Measurements from ENCODE around the gene ELP2. TPM values are rescaled to one million over a fixed set of nuclear protein-coding genes. Genes with fewer than 3 reads are reported as not detected.

ELP2 gene
- total and polyA plus RNA-seq, 9 of the 15 experiments (the other 6 are each of a cell fraction or from before 2014, with no cell fraction given), result 76.8 to 192 (median 140) TPM

DNA sequence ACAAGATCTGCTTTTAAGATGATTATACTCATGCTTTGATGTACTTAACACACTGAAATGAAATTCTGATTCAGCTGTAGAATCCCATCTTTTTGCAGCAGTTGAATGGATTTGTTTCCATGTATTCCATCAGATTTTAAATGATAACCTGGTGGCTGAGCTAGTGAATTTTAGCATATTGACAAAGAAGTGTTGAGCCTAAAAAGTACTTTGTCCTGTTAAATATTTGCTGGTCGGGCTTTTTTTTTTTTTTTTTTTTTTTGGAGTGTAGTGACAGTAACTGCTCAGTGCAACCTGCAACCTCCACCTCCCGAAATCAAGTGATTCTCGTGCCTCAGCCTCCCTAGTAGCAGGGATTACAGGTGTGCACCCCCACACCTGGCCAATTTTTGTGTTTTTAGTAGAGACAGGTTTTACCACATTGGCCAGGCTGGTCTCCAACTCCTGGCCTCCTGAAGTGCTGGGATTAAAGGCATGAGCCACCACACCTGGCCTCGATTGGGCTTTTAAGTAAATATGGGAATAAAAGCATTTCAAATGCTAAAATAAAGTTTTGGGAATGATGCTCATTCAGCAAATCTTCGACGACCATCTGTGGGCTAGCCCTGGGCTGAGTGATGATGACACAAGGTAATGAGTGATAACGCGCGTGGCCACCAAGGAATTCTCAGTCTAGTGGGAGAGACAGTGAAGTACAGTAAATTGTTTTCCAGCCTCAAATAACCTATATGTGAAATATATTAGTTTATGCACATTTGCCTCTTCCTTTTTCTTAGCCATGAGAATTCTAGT lies 2.2 kb downstream of the ELP2 start (continued):
- TF ChIP-seq JUND (IDR thresholded peaks at IDR 0.05; ENCODE audit: borderline replicate concordance, low read depth, low read length), result peak; percentile 18; the same call in 1 of the 2 replicates
- TF ChIP-seq JUND (tag; IDR thresholded peaks at IDR 0.05; ENCODE audit: borderline replicate concordance, low read depth, low read length), result no peak
- peak; percentile 73 for TF ChIP-seq MAFG (tag; conservative IDR thresholded peaks at IDR 0.05)
- no peak for TF ChIP-seq SRF (CRISPR knock-in tag; IDR thresholded peaks at IDR 0.05)
- TF ChIP-seq MEIS2 (IDR thresholded peaks at IDR 0.05; ENCODE audit: partially characterized antibody), result peak; percentile 74
- TF ChIP-seq, protein P1, sequence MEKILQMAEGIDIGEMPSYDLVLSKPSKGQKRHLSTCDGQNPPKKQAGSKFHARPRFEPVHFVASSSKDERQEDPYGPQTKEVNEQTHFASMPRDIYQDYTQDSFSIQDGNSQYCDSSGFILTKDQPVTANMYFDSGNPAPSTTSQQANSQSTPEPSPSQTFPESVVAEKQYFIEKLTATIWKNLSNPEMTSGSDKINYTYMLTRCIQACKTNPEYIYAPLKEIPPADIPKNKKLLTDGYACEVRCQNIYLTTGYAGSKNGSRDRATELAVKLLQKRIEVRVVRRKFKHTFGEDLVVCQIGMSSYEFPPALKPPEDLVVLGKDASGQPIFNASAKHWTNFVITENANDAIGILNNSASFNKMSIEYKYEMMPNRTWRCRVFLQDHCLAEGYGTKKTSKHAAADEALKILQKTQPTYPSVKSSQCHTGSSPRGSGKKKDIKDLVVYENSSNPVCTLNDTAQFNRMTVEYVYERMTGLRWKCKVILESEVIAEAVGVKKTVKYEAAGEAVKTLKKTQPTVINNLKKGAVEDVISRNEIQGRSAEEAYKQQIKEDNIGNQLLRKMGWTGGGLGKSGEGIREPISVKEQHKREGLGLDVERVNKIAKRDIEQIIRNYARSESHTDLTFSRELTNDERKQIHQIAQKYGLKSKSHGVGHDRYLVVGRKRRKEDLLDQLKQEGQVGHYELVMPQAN (IDR thresholded peaks at IDR 0.05; ENCODE audit: borderline replicate concordance), result no peak
- no peak for TF ChIP-seq ZNF41 (CRISPR knock-in tag; conservative IDR thresholded peaks at IDR 0.05)
- TF ChIP-seq GTF2E2 (tag; IDR thresholded peaks at IDR 0.05), result no peak
- TF ChIP-seq TEAD4 (IDR thresholded peaks at IDR 0.05; ENCODE audit: low read length), result peak; percentile 65
- no peak for TF ChIP-seq TEAD4 (CRISPR knock-in tag; IDR thresholded peaks at IDR 0.05; ENCODE audit: borderline replicate concordance)
- TF ChIP-seq, protein P2, sequence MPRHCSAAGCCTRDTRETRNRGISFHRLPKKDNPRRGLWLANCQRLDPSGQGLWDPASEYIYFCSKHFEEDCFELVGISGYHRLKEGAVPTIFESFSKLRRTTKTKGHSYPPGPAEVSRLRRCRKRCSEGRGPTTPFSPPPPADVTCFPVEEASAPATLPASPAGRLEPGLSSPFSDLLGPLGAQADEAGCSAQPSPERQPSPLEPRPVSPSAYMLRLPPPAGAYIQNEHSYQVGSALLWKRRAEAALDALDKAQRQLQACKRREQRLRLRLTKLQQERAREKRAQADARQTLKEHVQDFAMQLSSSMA (CRISPR knock-in tag; IDR thresholded peaks at IDR 0.05), result no peak
- TF ChIP-seq ZNF316 (IDR thresholded peaks at IDR 0.05), result peak; percentile 76
- TF ChIP-seq, protein P3, sequence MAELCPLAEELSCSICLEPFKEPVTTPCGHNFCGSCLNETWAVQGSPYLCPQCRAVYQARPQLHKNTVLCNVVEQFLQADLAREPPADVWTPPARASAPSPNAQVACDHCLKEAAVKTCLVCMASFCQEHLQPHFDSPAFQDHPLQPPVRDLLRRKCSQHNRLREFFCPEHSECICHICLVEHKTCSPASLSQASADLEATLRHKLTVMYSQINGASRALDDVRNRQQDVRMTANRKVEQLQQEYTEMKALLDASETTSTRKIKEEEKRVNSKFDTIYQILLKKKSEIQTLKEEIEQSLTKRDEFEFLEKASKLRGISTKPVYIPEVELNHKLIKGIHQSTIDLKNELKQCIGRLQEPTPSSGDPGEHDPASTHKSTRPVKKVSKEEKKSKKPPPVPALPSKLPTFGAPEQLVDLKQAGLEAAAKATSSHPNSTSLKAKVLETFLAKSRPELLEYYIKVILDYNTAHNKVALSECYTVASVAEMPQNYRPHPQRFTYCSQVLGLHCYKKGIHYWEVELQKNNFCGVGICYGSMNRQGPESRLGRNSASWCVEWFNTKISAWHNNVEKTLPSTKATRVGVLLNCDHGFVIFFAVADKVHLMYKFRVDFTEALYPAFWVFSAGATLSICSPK (IDR thresholded peaks at IDR 0.05; ENCODE audit: borderline replicate concordance), result no peak
- TF ChIP-seq BRD4 (IDR thresholded peaks at IDR 0.05), result no peak
- TF ChIP-seq PRMT5 (CRISPR knock-in tag; IDR thresholded peaks at IDR 0.05), result no peak
- TF ChIP-seq CREM (IDR thresholded peaks at IDR 0.05; ENCODE audit: low read depth), result 0 out of 2 replicates have a peak, but pooled peaks have one; percentile 16
- TF ChIP-seq, protein P4, sequence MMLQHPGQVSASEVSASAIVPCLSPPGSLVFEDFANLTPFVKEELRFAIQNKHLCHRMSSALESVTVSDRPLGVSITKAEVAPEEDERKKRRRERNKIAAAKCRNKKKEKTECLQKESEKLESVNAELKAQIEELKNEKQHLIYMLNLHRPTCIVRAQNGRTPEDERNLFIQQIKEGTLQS (IDR thresholded peaks at IDR 0.05), result peak; percentile 65; the same call in 1 of the 2 replicates
- TF ChIP-seq, protein P4 (CRISPR knock-in tag; conservative IDR thresholded peaks at IDR 0.05), result no peak
- peak; percentile 38 for TF ChIP-seq CBFA2T2 (conservative IDR thresholded peaks at IDR 0.05)
- peak; percentile 27; the same call in 1 of the 2 replicates for TF ChIP-seq NCOR1 (IDR thresholded peaks at IDR 0.05)
- peak; percentile 77 for TF ChIP-seq TCF3 (CRISPR knock-in tag; IDR thresholded peaks at IDR 0.05)
- TF ChIP-seq, protein P5, sequence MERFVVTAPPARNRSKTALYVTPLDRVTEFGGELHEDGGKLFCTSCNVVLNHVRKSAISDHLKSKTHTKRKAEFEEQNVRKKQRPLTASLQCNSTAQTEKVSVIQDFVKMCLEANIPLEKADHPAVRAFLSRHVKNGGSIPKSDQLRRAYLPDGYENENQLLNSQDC (CRISPR knock-in tag; IDR thresholded peaks at IDR 0.05), result no peak
- 0 out of 2 replicates have a peak, but pooled peaks have one; percentile 9 for TF ChIP-seq MAFK (IDR thresholded peaks at IDR 0.05; ENCODE audit: low read length)
- TF ChIP-seq RBFOX2 (IDR thresholded peaks at IDR 0.05; ENCODE audit: low read depth, low read length), result 0 out of 2 replicates have a peak, but pooled peaks have one; percentile 4
- peak; percentile 34; the same call in 1 of the 2 replicates for TF ChIP-seq GATA2 (CRISPR knock-in tag; IDR thresholded peaks at IDR 0.05)

All from K562 (cell line).